HG03103 (cell line): ENCODE data around the gene KCNA2.

Experiments used
- ATAC-seq: cut with Tn5 transposase; IDR thresholded peaks from one replicate; pipeline ENCODE4 v1.9.1; 2021; ENCODE audit warnings: low read depth; ENCODE audit not compliant: unreplicated experiment

Gene KCNA2

DNA sequence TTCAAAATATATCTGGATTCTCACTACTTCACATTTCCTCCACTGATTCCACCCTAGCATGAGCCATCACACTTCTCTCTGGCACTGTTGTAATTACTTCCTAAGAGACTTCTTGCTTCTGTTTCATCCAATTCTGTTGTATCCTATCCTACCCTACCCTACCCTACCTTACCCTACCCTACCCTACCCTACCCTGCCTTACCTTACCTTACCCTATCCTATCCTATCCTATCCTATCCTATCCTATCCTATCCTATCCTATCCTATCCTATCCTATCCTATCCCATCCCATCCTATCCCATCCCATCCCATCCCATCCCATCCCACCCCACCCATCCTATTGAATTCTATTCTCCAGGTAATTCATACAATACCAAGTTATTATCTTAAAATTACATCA is 29.7 kb downstream of the KCNA2 start:
- no peak for ATAC-seq

GRCh38 chr1:110573314-110573713 is 32.8 kb downstream of the KCNA2 start:
- ATAC-seq, result no peak

DNA sequence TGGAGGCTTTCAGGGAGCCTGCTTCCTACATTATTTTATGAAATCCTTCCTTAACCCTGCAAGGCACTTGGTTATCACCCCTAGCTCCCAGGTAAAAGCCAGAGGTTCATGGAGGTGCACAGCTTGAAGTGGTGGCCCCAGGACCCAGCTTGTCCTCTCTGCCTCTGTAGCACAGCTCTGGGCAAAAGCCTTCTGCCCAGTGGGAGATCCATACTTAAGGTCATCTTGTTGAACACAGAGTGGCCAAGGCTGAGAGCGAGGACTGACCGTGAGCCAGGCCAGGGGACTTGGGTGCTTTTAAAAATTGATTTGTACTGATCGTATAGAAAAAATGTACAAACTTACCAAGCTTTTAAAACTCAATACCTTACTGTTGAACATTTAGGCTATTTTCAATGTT is 33.4 kb downstream of the KCNA2 start:
- no peak for ATAC-seq

GRCh38 chr1:110570901-110571300 is 35.3 kb downstream of the KCNA2 start:
- ATAC-seq, result no peak

- ATAC-seq, result no peak
Measured at GRCh38 chr1:110570307-110570706, 35.9 kb downstream of the KCNA2 start.

- no peak for ATAC-seq
Measured at GRCh38 chr1:110566836-110567235, 39.3 kb downstream of the KCNA2 start.

DNA sequence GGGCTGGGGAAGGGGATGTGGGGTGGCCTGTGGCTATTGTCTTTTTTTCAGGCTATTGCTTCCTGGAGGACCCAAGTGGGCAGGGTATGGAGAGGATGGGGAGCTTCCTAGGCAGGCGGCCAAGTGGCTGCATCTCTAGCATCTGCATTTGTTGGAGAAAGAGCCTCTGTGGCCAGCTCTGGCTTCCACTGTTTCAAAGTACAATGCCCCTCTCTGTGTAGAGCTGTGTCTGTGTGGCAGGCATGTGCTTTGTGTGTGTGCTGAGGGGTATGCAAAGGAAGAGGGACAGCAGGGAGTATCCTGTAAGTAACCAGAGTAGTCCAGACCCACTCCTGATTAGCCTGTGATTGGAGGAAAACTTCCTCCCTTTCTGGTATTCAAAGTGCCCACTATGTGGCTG is 40.6 kb downstream of the KCNA2 start:
- no peak for ATAC-seq

GRCh38 chr1:110563089-110563488 is 43.1 kb downstream of the KCNA2 start:
- ATAC-seq, result no peak

GRCh38 chr1:110561596-110561995 is 44.6 kb downstream of the KCNA2 start:
- no peak for ATAC-seq

GRCh38 chr1:110559157-110559556 is 47.0 kb downstream of the KCNA2 start:
- no peak for ATAC-seq

DNA sequence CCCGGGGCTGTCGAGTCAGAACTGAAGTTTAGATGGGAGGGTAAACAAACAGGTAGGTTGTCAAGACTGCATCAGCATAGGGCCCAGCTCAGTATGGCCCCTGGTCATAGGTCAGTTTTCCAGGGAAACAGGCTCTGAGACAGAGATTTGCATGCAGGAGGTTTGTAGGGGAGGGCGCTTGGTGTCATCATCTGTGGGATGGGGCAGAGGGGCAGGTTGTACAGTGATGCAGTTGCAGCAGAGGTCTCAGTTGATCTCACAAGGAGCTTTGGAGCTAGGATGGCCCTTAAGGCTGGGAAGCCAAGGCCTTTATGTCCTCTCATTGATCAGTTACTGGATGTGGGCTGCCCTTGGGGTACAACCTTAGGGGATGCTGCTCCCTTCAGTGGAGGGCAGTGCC is 48.7 kb downstream of the KCNA2 start:
- ATAC-seq, result no peak

DNA sequence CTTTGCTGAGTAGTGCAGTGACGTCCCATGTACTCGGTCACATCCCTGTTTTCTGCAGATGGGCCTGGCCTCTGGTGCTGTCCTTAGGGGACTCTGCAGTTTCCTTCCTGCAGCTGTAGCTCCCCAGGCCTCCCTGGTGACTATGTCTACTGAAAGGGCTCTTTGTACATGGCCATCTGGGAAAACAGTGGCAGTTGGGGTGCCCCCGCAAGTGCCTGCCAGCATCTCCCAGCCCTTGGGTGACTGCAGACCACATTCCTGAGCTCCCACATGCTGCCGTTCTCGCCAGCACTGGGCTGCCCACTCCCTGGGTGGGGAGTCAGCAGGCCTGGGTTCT is 49.7 kb downstream of the KCNA2 start:
- ATAC-seq, result no peak

DNA sequence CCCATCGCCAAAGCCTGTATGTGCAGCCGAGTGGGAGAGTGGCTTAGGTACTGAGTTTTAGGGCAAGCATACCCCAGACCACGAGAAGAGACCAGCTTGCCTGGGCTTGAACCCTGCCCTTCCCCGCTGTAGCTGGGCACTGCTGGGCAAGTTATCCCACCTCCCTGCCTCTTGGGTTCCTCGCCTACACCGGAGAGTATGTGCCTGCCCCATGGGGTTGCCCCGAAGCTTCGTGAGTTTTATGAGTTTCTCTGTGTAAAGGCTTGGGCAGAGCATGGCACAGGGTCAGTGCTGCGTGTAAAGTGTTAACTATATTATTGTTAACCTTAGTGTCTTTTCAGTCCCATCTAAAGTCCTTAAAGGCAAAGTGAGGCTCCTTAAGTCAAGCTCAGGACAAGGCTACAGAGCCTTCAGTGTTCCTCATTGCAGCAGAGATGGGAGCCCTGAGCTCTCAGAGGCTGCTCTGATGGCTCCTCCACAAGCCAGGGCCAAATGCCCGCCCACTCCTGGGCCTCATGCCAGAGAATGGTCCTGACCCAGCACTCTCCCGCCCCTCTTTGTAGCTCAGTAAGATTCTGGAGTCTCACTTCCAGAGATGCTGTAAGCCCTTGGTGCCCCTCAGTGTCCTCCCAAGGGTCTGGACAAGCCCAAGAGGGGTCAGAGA is 50.2 kb downstream of the KCNA2 start:
- ATAC-seq, result no peak

- ATAC-seq, result no peak
Measured at GRCh38 chr1:110554871-110555801, 51.0 kb downstream of the KCNA2 start.

DNA sequence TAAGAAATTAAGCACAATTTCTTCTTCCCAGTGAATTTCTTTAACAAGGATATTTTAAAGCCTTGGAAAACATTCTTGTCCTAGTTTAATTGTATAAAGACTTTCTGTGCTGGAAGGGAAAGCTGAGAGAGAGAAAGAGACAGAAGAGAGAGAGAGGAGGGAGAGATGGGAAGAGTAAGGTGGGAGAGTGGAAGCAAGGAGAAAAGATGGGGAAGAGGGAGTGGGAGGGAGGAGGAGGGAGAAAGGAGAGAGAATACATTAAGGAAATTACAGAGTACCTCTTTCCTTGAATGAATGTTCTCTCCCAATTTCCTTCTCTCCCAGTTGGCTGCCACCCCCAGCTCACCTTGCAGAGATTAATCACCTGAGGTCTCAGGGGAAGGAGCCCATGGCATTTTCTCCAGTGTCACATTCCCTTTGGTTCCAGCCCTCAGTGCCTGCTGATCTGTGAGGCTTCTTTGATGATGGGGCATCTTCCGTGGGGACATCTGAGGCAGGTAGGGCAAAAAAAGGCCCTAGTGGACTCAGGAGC is 54.8 kb downstream of the KCNA2 start:
- no peak for ATAC-seq

DNA sequence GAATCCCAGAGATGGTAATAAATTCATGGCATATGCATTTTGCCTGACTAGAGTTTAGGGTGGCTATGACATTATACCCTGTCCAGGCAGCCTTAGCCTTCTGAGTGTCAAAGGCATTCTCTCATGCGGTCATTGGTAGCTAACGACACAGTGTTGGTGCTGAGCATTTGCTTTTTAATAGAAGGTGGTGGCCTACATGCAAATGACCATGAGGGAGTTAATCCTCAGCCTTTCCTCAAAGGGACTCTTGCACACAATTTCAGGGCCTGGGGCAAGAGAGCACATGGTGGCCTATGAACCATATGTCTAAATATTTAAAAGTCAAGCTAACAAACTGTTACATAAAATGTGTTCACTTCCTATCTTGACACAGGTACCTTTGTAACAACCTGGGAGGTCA is 56.3 kb downstream of the KCNA2 start:
- no peak for ATAC-seq

- no peak for ATAC-seq
Measured at GRCh38 chr1:110548381-110548780, 57.8 kb downstream of the KCNA2 start.

- ATAC-seq, result no peak
Measured at GRCh38 chr1:110547017-110547416, 59.1 kb downstream of the KCNA2 start.

GRCh38 chr1:110545492-110545891 is 60.7 kb downstream of the KCNA2 start:
- no peak for ATAC-seq

- no peak for ATAC-seq
Measured at GRCh38 chr1:110544753-110545152, 61.4 kb downstream of the KCNA2 start.
